ENCODE data around the gene POLR3G. TPM values are rescaled to one million over a fixed set of nuclear protein-coding genes. Genes with fewer than 3 reads are reported as not detected.

POLR3G gene
- total RNA-seq, 1 experiment from 2014 or later = 4.0 TPM

GRCh38 chr5:90503596-90503995 lies 28.9 kb downstream of the POLR3G start:
- DNase-seq (ENCODE audit: low spot score) = no peak

GRCh38 chr5:90504743-90505142 lies 30.1 kb downstream of the POLR3G start:
- no peak for DNase-seq (ENCODE audit: low spot score)

- DNase-seq (ENCODE audit: low spot score) = no peak
Observed at GRCh38 chr5:90506221-90506620, 31.6 kb downstream of the POLR3G start.

GRCh38 chr5:90510438-90510837 lies 35.8 kb downstream of the POLR3G start:
- DNase-seq (ENCODE audit: low spot score) = no peak

GRCh38 chr5:90514520-90514919 lies 39.9 kb downstream of the POLR3G start:
- no peak for DNase-seq (ENCODE audit: low spot score)

GRCh38 chr5:90518661-90519060 lies 44.0 kb downstream of the POLR3G start:
- DNase-seq (ENCODE audit: low spot score) = no peak

- DNase-seq (ENCODE audit: low spot score) = no peak
Observed at GRCh38 chr5:90519081-90519480, 44.4 kb downstream of the POLR3G start.

- peak; percentile 49 for DNase-seq (ENCODE audit: low spot score)
Observed at GRCh38 chr5:90528601-90529193, 54.0 kb downstream of the POLR3G start.

- peak; percentile 93 for DNase-seq (ENCODE audit: low spot score)
Observed at GRCh38 chr5:90529194-90529938, 54.7 kb downstream of the POLR3G start, which contains the start of gene LYSMD3. TSS of gene LYSMD3 (minus strand) at chr5:90529584. CDS start at chr5:90525289, 4,295 bp downstream.

GRCh38 chr5:90529939-90530677 lies 55.4 kb downstream of the POLR3G start:
- DNase-seq (ENCODE audit: low spot score) = peak; percentile 85

GRCh38 chr5:90530736-90531487 lies 56.2 kb downstream of the POLR3G start:
- no peak for DNase-seq (ENCODE audit: low spot score)

GRCh38 chr5:90533794-90534193 lies 59.1 kb downstream of the POLR3G start:
- DNase-seq (ENCODE audit: low spot score) = no peak

- DNase-seq (ENCODE audit: low spot score) = peak; percentile 36
Observed at GRCh38 chr5:90534922-90535321, 60.3 kb downstream of the POLR3G start.

- no peak for DNase-seq (ENCODE audit: low spot score)
Observed at GRCh38 chr5:90542827-90543519, 68.3 kb downstream of the POLR3G start.

GRCh38 chr5:90545511-90545910 lies 70.8 kb downstream of the POLR3G start:
- no peak for DNase-seq (ENCODE audit: low spot score)

GRCh38 chr5:90546216-90546837 lies 71.7 kb downstream of the POLR3G start:
- DNase-seq (ENCODE audit: low spot score) = no peak

GRCh38 chr5:90547072-90547536 lies 72.4 kb downstream of the POLR3G start:
- DNase-seq (ENCODE audit: low spot score) = peak; percentile 12

- peak; percentile 93 for DNase-seq (ENCODE audit: low spot score)
Observed at GRCh38 chr5:90548069-90548593, 73.5 kb downstream of the POLR3G start.

- no peak for DNase-seq (ENCODE audit: low spot score)
Observed at GRCh38 chr5:90549223-90549622, 74.6 kb downstream of the POLR3G start.

- peak; percentile 5 for DNase-seq (ENCODE audit: low spot score)
Observed at GRCh38 chr5:90549729-90550275, 75.1 kb downstream of the POLR3G start.

Measured in HT-29 (cell line).